Measurements from ENCODE around the gene ETS2. TPM values are rescaled to one million over a fixed set of nuclear protein-coding genes. Genes with fewer than 3 reads are reported as not detected.
A peak's percentile ranks its signal among the peaks of the same experiment; 100 is the strongest.

ETS2 gene
- total RNA-seq, 4 donors from 2014 or later, result 72.6 to 147 (median 98.5) TPM

DNA sequence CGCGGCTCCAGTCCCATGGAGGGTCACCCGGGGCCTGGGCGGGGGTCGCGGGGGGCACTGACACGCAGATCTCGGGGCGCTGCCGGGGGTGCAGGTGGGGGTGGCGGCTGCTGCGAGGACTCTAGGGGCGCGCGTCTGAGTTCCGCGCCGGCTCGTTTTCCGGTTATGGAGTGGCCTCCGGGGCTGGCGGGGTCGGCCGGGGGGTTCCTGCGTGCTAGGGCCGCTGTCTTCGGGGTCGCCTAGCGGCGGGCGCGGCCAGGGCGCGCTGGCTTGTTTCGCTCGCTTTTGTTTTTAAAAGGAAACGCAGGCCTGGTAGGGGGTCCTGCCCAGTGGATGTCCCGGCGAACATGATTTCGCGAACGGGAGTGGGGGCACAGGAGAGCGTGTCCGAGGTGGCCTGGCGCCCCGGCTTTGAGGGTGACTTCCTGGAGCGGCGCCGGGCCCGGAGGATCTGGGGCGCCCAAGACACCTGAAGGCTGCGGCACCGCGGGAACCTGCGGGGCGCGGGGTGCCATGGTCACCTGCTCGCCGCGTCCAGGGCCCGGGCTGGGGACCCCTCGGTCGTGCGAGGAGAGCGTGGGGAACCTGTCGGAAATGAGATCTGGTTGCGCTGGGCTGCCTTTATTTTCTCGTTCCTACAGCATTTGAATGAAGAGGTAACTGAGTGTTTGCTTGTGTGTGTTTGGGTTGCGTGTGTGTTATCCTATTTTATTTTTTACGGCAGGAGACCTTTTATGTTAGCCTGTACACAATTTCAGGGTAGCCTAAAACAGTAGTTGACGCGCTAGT lies 618 bp downstream of the ETS2 start:
- DNase-seq, result no peak
- Histone ChIP-seq H3K4me3 (peak overlapping the region; percentile 68 to 100), H3K9me3 (no peaks in the 10 kb centered on the region), H3K36me3 (no peaks in the 10 kb centered on the region), H3K27me3 (no peaks in the 10 kb centered on the region), H3K27ac (peak overlapping the region; percentile 94 to 98), H3K4me1 (no peaks in the 10 kb centered on the region)
- no peak for TF ChIP-seq POLR2A (IDR thresholded peaks at IDR 0.05)
- TF ChIP-seq, protein P1, sequence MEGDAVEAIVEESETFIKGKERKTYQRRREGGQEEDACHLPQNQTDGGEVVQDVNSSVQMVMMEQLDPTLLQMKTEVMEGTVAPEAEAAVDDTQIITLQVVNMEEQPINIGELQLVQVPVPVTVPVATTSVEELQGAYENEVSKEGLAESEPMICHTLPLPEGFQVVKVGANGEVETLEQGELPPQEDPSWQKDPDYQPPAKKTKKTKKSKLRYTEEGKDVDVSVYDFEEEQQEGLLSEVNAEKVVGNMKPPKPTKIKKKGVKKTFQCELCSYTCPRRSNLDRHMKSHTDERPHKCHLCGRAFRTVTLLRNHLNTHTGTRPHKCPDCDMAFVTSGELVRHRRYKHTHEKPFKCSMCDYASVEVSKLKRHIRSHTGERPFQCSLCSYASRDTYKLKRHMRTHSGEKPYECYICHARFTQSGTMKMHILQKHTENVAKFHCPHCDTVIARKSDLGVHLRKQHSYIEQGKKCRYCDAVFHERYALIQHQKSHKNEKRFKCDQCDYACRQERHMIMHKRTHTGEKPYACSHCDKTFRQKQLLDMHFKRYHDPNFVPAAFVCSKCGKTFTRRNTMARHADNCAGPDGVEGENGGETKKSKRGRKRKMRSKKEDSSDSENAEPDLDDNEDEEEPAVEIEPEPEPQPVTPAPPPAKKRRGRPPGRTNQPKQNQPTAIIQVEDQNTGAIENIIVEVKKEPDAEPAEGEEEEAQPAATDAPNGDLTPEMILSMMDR (IDR thresholded peaks at IDR 0.05), result no peak
- intact Hi-C loops (cut with DNase I; ENCODE audit: low total_unique reads), result loop anchor here (5.0 to 10.0 kb wide), 2 partner anchors 52 to 321 kb away; no protein-coding TSS in a partner anchor

DNA sequence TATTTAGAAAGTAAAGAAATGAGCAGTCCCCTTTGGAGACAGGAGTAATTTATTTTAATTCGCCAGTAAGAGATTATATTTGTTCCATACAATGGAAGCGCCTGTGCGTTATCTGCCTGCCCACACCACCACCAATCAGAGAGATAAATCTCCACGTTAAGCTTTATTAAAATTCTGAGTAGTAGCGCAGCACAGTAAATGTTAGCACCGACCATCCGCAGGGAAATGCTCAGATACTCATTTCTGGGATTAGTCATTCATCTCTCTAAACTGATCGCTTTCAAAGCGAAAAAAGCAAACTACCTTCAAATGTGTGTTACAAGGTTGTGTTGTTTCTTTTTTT lies 1.2 kb downstream of the ETS2 start:
- Histone ChIP-seq H3K27me3 (no peaks in the 10 kb centered on the region), H3K9me3 (no peaks in the 10 kb centered on the region), H3K4me3 (peak overlapping the region; percentile 68 to 100), H3K4me1 (no peaks in the 10 kb centered on the region), H3K36me3 (no peaks in the 10 kb centered on the region), H3K27ac (peak overlapping the region; percentile 94 to 98)
- TF ChIP-seq POLR2A (IDR thresholded peaks at IDR 0.05), result no peak
- TF ChIP-seq, protein P1 (IDR thresholded peaks at IDR 0.05), result no peak
- DNase-seq, result no peak
- intact Hi-C loops (cut with DNase I; ENCODE audit: low total_unique reads), result loop anchor here (5.0 to 10.0 kb wide), 2 partner anchors 52 to 320 kb away; no protein-coding TSS in a partner anchor

DNA sequence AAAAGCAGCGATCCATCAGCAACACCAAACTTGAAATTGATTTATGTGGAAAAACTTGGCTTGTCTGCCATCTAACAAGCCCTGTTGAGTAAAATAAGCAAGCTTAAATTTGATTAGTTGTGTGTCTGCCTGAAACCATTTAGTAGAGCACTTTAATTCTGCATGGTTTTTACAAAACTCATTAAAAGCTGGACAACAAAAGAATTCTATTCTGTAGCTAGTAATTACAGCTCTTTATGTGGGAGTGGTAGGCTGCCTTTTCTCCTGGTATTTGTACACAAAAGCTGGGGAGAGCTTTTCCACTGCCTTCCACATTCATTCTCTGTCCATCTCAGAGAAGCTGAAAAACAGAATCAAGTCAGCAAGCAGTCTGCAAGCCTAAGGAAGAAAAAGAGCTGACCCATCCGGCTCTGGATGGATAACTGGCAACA lies 1.7 kb downstream of the ETS2 start:
- Histone ChIP-seq H3K4me1 (no peaks in the 10 kb centered on the region), H3K9me3 (no peaks in the 10 kb centered on the region), H3K4me3 (peak overlapping the region; percentile 68 to 100), H3K27me3 (no peaks in the 10 kb centered on the region), H3K36me3 (no peaks in the 10 kb centered on the region), H3K27ac (peak overlapping the region; percentile 94 to 98)
- TF ChIP-seq POLR2A (IDR thresholded peaks at IDR 0.05), result no peak
- TF ChIP-seq, protein P1 (IDR thresholded peaks at IDR 0.05), result no peak
- intact Hi-C loops (cut with DNase I; ENCODE audit: low total_unique reads), result loop anchor here (5.0 to 10.0 kb wide), 2 partner anchors 53 to 320 kb away; no protein-coding TSS in a partner anchor
- no peak for DNase-seq

DNA sequence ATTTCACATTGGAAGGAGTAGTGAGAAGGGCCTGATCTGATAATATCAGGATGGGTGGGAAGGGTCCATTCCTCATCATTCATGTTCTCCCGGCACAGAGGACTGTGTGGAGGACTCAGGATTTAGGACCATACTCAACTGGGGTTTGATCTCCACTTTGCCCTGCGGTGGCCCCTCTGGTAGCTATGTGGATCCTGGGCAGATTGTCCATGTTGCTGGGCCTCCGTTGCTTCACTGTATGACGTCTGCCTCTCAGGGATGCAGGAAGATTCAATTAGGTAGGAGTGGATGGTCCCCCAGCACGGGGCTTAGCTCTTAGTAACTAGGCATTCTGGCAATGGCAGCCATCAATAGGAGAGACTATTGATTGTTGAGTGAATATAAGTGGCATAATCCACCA lies 2.3 kb downstream of the ETS2 start:
- no peaks in the 10 kb centered on the region for H3K4me1 ChIP-seq
- no peaks in the 10 kb centered on the region for H3K36me3 ChIP-seq
- DNase-seq, result no peak
- intact Hi-C loops (cut with DNase I; ENCODE audit: low total_unique reads), result loop anchor here (5.0 to 10.0 kb wide), 2 partner anchors 53 to 319 kb away; no protein-coding TSS in a partner anchor
- no peaks in the 10 kb centered on the region for H3K27me3 ChIP-seq
- H3K4me3 ChIP-seq, result peak overlapping the region; percentile 68 to 100
- peak overlapping the region; percentile 94 to 98 for H3K27ac ChIP-seq
- no peak for TF ChIP-seq POLR2A (IDR thresholded peaks at IDR 0.05)
- TF ChIP-seq, protein P1 (IDR thresholded peaks at IDR 0.05), result no peak
- H3K9me3 ChIP-seq, result no peaks in the 10 kb centered on the region

DNA sequence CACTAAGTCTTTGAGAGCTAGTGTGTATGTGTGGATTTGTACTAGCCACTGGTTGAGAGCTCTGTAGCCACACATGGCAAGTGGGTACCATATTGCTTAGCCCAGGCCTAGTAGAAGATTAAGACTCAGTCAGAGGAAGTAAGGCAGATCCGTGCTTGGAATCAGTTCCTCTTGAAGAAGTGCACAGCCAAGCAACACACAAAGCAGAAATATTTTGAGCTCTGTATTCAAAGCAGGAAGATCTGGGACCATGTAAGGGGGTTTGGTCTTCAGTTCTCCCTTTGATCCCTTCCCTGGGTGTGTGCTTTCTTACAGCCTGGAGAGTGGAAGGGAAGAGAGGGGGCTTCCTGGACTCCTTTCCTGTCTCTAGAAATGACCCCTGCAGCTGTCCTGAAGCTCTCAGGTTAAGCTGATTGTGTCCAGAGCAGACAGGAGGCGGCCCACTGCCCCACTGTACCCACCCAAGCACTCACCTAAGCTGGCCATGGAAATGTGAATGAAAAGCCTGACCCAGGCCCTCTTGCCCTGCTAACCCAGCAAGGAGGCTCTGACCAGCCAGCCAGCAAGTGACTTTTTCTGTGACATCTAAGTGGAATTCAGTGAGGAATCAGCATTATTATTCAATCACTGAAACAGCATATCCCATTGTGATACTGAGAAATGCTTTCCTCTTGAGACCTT lies 3.6 kb downstream of the ETS2 start:
- DNase-seq, result no peak
- Histone ChIP-seq H3K9me3 (no peaks in the 10 kb centered on the region), H3K36me3 (no peaks in the 10 kb centered on the region), H3K27ac (peak overlapping the region; percentile 94 to 98), H3K4me3 (peak overlapping the region in 1 of 2 donors; percentile 11), H3K27me3 (no peaks in the 10 kb centered on the region), H3K4me1 (no peaks in the 10 kb centered on the region)
- intact Hi-C loops (cut with DNase I; ENCODE audit: low total_unique reads), result loop anchor here (5.0 to 10.0 kb wide), 2 partner anchors 55 to 318 kb away; no protein-coding TSS in a partner anchor
- TF ChIP-seq, protein P1 (IDR thresholded peaks at IDR 0.05), result no peak
- no peak for TF ChIP-seq POLR2A (IDR thresholded peaks at IDR 0.05)
